Lower leg skin (tissue), 3 donors: ENCODE data around the gene GPN2.

Experiments used
- POLR2A ChIP-seq, 2 donors: fragments of 450-650 bp; IDR thresholded peaks; one replicate each; pipeline ENCODE4 v1.6.1; 2016 to 2017; ENCODE audit warnings: antibody characterized with exemption in 2 of 2, mild to moderate bottlenecking in 1 of 2, moderate library complexity in 1 of 2
- TF ChIP-seq, protein P1 (sequence below), 3 donors: fragments of 450-650 bp; IDR thresholded peaks; one replicate each; pipeline ENCODE4 v1.5.1; 2016; ENCODE audit warnings: antibody characterized with exemption in 3 of 3, mild to moderate bottlenecking in 3 of 3, moderate library complexity in 2 of 3

DNA sequence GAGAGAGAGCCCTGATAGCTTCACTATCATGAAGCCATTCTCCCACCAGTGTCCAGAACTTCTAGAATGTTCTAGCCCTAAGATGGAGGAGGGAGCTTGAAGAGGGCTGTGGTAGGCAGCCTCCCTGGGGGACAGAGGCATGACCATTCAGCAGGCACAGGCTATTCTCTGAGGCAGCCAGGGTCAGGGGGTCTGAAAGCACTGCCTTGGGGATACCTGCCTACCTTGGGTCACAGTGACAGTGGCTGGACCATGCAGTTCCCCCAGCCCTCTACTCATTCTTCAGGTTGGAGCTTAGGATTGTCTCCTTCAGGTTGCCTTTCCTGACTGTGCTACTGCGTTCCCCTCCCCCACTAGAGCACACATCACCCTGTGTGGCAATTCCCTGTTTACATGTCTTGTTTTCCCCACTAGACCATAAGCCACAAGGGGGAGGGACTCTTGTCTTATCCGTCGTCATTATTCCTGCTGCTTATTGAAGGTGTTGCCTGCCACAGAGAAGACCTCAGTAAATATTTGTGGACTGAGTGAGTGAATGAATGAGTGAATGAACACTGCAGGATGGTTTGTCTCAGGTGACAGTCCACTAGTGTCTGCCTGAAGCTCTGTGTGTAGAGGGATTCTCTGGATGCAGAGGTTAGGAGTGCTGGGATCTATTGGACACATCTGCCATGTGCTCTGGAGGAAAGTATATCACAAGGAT lies 58.4 kb downstream of the GPN2 start:
- TF ChIP-seq, protein P1, sequence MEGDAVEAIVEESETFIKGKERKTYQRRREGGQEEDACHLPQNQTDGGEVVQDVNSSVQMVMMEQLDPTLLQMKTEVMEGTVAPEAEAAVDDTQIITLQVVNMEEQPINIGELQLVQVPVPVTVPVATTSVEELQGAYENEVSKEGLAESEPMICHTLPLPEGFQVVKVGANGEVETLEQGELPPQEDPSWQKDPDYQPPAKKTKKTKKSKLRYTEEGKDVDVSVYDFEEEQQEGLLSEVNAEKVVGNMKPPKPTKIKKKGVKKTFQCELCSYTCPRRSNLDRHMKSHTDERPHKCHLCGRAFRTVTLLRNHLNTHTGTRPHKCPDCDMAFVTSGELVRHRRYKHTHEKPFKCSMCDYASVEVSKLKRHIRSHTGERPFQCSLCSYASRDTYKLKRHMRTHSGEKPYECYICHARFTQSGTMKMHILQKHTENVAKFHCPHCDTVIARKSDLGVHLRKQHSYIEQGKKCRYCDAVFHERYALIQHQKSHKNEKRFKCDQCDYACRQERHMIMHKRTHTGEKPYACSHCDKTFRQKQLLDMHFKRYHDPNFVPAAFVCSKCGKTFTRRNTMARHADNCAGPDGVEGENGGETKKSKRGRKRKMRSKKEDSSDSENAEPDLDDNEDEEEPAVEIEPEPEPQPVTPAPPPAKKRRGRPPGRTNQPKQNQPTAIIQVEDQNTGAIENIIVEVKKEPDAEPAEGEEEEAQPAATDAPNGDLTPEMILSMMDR (IDR thresholded peaks at IDR 0.05) = no peak
- TF ChIP-seq POLR2A (IDR thresholded peaks at IDR 0.05) = no peak
